Right lobe of liver (tissue), 6 donors: Measurements from ENCODE around the gene PHYHD1. TPM values are rescaled to one million over a fixed set of nuclear protein-coding genes. Genes with fewer than 3 reads are reported as not detected.

Experiments
- ATAC-seq, 4 donors: fragments of 200-7000 bp; cut with Tn5 transposase; one replicate each; pipeline ENCODE4 v1.9.1; 2020; ENCODE audit warnings: mild to moderate bottlenecking in 4 of 4, moderate library complexity in 4 of 4
- DNase-seq, 3 donors: peaks; one replicate each; pipeline ENCODE4 v3.0.0-alpha.2; 2020
- H3K27ac ChIP-seq, 3 donors: fragments of 200-600 bp; one replicate each; pipeline ENCODE4 v1.8.0; 2022
- H3K27me3 ChIP-seq, 2 donors: fragments of 200-600 bp; one replicate each; pipeline ENCODE4 v1.8.0; 2022
- H3K36me3 ChIP-seq, 4 donors: fragments of 200-600 bp; sonication (generic) in 1 of 4; one replicate each; pipeline versions ENCODE4 v1.5.1 to v1.8.0; 2017 to 2022; ENCODE audit warnings: control low read depth in 1 of 4
- H3K4me1 ChIP-seq, 4 donors: fragments of 200-600 bp; sonication (generic) in 1 of 4; one replicate each; pipeline versions ENCODE4 v1.5.1 to v1.8.0; 2017 to 2022; ENCODE audit warnings: control low read depth in 1 of 4
- H3K4me3 ChIP-seq, 3 donors: fragments of 200-600 bp; one replicate each; pipeline ENCODE4 v1.8.0; 2022
- H3K9me3 ChIP-seq, 4 donors: fragments of 200-600 bp; sonication (generic) in 1 of 4; one replicate each; pipeline versions ENCODE4 v1.5.1 to v1.8.0; 2017 to 2022; ENCODE audit warnings: control low read depth in 1 of 4
- POLR2A ChIP-seq: fragments of 450-650 bp; IDR thresholded peaks from one replicate; pipeline ENCODE4 v1.6.1; 2017; ENCODE audit warnings: antibody characterized with exemption, mild to moderate bottlenecking
- WGBS: methylation state at CpG from one replicate; pipeline ENCODE4 v1.1.6; 2018; ENCODE audit warnings: low coverage, low lambda C conversion rate; ENCODE audit not compliant: insufficient coverage; ENCODE audit errors: missing lambda C conversion rate; 5-methylcytosine and 5-hydroxymethylcytosine counted together
- intact Hi-C, 2 donors: fragments of 100-400 bp; cut with DNase I; formaldehyde crosslinking; loops; one replicate each; pipeline versions ENCODE4 v1.11.2 to v1.14.1; 2022
- total RNA-seq, 6 experiments: library from RNA; depleted of rRNA in 2 of 6; stranded (reverse); fragments of >200 nt in 2 of 6; fragmentation: NEBNext Ultra II Directional in 3 of 6; extraction: Animal tissue kit (Norgen Biotek cat#: 25700) in 3 of 6; gene quantifications; one replicate each; pipeline versions ENCODE4 v1.1.0 to v1.2.4, GENCODE V29; 2016 to 2023
- TF ChIP-seq, protein P1 (sequence below), 4 donors: fragments of 200-600 bp in 3 of 4; fragments of 450-650 bp in 1 of 4; IDR thresholded peaks; one replicate each; pipeline versions ENCODE4 v1.5.1 to v1.8.0; 2016 to 2022; ENCODE audit warnings: antibody characterized with exemption in 4 of 4, mild to moderate bottlenecking in 2 of 4
- donor health status: DM: no; HTN: yes; CAD: no.
- donor health status: DM: no; HTN: no; CAD: no.
- donor health status: DM: no; HTN: no; CAD: no.
- donor health status: DM: no; HTN: yes; CAD: no.
- donor health status: DM: no; HTN: yes; CAD: no.

The PHYHD1 gene
- total RNA-seq, 6 experiments from 2014 or later, result 14.0 to 69.7 (median 38.2) TPM

DNA sequence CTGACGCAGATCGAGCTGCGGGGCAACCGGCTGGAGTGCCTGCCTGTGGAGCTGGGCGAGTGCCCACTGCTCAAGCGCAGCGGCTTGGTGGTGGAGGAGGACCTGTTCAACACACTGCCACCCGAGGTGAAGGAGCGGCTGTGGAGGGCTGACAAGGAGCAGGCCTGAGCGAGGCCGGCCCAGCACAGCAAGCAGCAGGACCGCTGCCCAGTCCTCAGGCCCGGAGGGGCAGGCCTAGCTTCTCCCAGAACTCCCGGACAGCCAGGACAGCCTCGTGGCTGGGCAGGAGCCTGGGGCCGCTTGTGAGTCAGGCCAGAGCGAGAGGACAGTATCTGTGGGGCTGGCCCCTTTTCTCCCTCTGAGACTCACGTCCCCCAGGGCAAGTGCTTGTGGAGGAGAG lies 4.6 kb upstream of the PHYHD1 start:
- TF ChIP-seq, protein P1, sequence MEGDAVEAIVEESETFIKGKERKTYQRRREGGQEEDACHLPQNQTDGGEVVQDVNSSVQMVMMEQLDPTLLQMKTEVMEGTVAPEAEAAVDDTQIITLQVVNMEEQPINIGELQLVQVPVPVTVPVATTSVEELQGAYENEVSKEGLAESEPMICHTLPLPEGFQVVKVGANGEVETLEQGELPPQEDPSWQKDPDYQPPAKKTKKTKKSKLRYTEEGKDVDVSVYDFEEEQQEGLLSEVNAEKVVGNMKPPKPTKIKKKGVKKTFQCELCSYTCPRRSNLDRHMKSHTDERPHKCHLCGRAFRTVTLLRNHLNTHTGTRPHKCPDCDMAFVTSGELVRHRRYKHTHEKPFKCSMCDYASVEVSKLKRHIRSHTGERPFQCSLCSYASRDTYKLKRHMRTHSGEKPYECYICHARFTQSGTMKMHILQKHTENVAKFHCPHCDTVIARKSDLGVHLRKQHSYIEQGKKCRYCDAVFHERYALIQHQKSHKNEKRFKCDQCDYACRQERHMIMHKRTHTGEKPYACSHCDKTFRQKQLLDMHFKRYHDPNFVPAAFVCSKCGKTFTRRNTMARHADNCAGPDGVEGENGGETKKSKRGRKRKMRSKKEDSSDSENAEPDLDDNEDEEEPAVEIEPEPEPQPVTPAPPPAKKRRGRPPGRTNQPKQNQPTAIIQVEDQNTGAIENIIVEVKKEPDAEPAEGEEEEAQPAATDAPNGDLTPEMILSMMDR (IDR thresholded peaks at IDR 0.05), result no peak
- no peak for TF ChIP-seq POLR2A
- peaks cover 0 to 28% (median 11%) of the 10 kb centered on the region in 4 donors for H3K36me3 ChIP-seq
- H3K27ac ChIP-seq, result peak overlapping the region; percentile 86 to 98 (median 92)
- peak in 2 of 3 donors; percentile 55 to 68 for DNase-seq
- intact Hi-C loops, result loop anchor here in 1 of 2 donors (5.0 kb wide), 1 partner anchor 34 kb away; the partner anchor contains the start of genes KYAT1 and LRRC8A
- H3K27me3 ChIP-seq, result no peaks in the 10 kb centered on the region
- H3K9me3 ChIP-seq, result no peaks in the 10 kb centered on the region
- peak in 3 of 4 donors; percentile 0 to 16 (median 6) for ATAC-seq
- peak overlapping the region; percentile 41 to 85 (median 83) for H3K4me3 ChIP-seq
- H3K4me1 ChIP-seq, result peaks cover 4 to 64% (median 28%) of the 10 kb centered on the region in 4 donors
- 37% methylated on average over 2 of the region's 18 CpGs for WGBS

DNA sequence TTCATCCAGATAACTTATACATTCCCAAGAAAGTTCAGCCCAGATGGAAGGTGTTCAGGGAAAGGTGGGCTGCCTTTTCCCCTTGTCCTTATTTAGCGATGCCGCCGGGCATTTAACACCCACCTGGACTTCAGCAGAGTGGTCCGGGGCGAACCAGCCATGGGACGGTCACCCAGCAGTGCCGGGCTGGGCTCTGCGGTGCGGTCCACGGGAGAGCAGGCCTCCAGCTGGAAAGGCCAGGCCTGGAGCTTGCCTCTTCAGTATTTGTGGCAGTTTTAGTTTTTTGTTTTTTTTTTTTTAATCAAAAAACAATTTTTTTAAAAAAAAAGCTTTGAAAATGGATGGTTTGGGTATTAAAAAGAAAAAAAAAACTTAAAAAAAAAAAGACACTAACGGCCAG lies 4.0 kb upstream of the PHYHD1 start:
- H3K9me3 ChIP-seq, result no peaks in the 10 kb centered on the region
- WGBS, result 45% methylated on average over 8 of the region's 11 CpGs
- H3K4me3 ChIP-seq, result peak overlapping the region; percentile 41 to 85 (median 83)
- peaks cover 4 to 68% (median 29%) of the 10 kb centered on the region in 4 donors for H3K4me1 ChIP-seq
- peaks cover 0 to 28% (median 11%) of the 10 kb centered on the region in 4 donors for H3K36me3 ChIP-seq
- H3K27me3 ChIP-seq, result no peaks in the 10 kb centered on the region
- no peak for DNase-seq
- intact Hi-C loops, result loop anchor here in 1 of 2 donors (5.0 kb wide), 1 partner anchor 34 kb away; the partner anchor contains the start of genes KYAT1 and LRRC8A
- ATAC-seq, result no peak
- TF ChIP-seq, protein P1 (IDR thresholded peaks at IDR 0.05), result no peak
- no peak for TF ChIP-seq POLR2A
- peak overlapping the region; percentile 86 to 98 (median 92) for H3K27ac ChIP-seq

DNA sequence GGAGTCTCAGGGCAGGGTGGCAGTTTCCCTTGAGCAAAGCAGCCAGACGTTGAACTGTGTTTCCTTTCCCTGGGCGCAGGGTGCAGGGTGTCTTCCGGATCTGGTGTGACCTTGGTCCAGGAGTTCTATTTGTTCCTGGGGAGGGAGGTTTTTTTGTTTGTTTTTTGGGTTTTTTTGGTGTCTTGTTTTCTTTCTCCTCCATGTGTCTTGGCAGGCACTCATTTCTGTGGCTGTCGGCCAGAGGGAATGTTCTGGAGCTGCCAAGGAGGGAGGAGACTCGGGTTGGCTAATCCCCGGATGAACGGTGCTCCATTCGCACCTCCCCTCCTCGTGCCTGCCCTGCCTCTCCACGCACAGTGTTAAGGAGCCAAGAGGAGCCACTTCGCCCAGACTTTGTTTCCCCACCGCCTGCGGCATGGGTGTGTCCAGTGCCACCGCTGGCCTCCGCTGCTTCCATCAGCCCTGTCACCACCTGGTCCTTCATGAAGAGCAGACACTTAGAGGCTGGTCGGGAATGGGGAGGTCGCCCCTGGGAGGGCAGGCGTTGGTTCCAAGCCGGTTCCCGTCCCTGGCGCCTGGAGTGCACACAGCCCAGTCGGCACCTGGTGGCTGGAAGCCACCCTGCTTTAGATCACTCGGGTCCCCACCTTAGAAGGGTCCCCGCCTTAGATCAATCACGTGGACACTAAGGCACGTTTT lies 3.5 kb upstream of the PHYHD1 start:
- ATAC-seq (peak; percentile 51 to 64 (median 61)), DNase-seq (peak; percentile 87 to 96 (median 92))
- Histone ChIP-seq H3K4me3 (peak overlapping the region; percentile 41 to 85 (median 83)), H3K9me3 (no peaks in the 10 kb centered on the region), H3K4me1 (peaks cover 4 to 68% (median 29%) of the 10 kb centered on the region in 4 donors), H3K27ac (peak overlapping the region; percentile 86 to 98 (median 92)), H3K36me3 (peaks cover 0 to 28% (median 10%) of the 10 kb centered on the region in 4 donors), H3K27me3 (no peaks in the 10 kb centered on the region)
- intact Hi-C loops, result loop anchor here in 1 of 2 donors (5.0 kb wide), 1 partner anchor 35 kb away; the partner anchor contains the start of genes KYAT1 and LRRC8A
- TF ChIP-seq, protein P1 (IDR thresholded peaks at IDR 0.05), result no peak
- peak; percentile 80 for TF ChIP-seq POLR2A
- 27% methylated on average over 8 of the region's 26 CpGs for WGBS

DNA sequence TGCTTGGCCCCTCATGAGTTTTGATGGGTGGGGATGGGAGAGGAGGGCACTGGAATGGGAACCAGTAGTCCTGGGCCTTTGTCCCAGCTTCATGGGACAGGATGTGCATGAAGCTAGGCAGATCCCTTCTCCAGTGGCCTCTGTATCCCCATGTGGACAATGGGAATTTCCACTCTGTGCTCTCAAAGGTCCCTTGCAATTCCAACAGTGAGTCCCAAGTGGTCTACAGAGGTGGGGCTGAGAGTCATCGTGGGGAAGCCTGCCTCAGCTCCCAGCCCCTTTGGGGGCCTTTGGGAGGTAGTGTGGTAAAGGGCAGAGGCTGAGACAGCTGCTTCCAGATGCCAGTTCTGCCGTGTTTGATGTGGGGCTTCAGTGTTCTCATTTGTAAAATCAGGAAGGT lies 1.9 kb upstream of the PHYHD1 start:
- intact Hi-C loops, result loop anchor here in 1 of 2 donors (5.0 kb wide), 1 partner anchor 37 kb away; the partner anchor contains the start of genes KYAT1 and LRRC8A
- Histone ChIP-seq H3K27me3 (no peaks in the 10 kb centered on the region), H3K36me3 (peaks cover 0 to 15% (median 5%) of the 10 kb centered on the region in 4 donors), H3K4me3 (no peak overlapping the region), H3K4me1 (peaks cover 4 to 58% (median 27%) of the 10 kb centered on the region in 4 donors), H3K9me3 (no peaks in the 10 kb centered on the region), H3K27ac (peak overlapping the region; percentile 71 to 92 (median 84))
- TF ChIP-seq POLR2A, result no peak
- TF ChIP-seq, protein P1 (IDR thresholded peaks at IDR 0.05), result no peak
- no peak for ATAC-seq
- DNase-seq, result no peak
- WGBS, result 40% methylated on average over 1 of the region's 2 CpGs
